NCI-H82 treated with DMSO at 0.1 percent for 48 hours (cell line): ENCODE measurements around the gene CENPL.
"Not testable (repeated sequence)": the region's sequence is repeated elsewhere in the genome, so short reads cannot be mapped to it uniquely, and the experiment has no call there.

ENCODE experiments used
- DNase-seq: peaks from one replicate; lab custom pipeline; 2025; ENCODE audit not compliant: unreplicated experiment; lab: John Stamatoyannopoulos, UW

The CENPL gene

DNA sequence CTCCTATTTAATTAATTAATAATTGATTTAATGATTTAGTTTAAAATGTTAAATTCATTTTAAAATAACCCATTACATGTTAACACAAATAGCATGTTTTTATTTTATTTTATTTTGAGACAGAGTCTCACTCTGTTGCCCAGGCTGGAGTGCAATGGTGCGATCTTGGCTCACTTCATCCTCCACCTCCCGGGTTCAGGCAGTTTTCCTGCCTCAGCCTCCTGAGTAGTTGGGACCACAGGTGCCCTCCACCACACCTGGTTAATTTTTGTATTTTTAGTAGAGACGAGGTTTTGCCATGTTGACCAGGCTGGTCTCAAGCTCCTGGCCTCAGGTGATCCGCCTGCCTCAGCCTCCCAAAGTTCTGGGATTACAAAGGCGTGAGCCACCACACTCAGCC lies 34.9 kb upstream of the CENPL start:
- DNase-seq, result not testable (repeated sequence)

DNA sequence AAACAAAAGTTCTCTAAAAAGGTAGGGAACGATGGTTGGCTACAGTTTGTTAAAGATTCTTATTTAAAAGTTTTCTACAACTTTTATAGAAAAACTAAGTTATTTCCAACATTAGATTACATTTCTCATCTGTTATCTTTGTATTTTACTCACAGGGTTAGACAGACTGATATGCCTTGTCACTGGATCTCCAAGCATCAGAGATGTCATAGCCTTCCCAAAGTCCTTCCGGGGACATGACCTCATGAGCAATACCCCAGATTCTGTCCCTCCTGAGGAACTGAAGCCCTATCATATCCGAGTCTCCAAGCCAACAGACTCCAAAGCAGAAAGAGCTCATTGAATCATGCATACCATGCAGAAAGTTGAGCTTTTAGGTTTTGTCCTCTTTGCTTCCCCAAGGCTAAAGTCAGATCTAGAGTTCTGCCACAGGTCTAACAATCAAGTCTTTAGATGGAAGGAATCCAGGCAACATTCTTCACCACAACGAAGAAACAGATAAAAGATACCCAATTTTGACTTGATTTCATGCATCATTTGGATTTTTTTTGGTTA lies 32.8 kb upstream of the CENPL start:
- no peak for DNase-seq

DNA sequence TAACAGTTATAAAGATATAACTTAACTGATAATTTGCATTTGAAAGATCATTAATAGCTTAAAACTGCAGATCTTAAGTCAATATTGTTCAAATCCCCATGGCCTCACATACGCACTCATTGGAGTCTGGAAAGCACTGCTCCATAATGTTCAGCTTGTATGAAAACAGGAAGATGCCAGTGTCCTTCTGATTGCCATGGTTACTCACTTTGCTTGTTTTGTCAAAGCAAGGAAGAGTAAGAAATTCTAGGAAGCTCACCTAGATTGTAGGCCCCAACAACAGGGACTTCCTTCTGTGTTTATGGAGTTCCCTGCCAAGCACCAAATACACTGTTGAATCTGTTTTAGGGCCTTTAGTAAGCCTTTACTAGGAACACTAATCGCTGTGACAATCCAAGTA lies 32.2 kb upstream of the CENPL start:
- DNase-seq, result no peak

- DNase-seq, result no peak
Observed at GRCh38 chr1:173856014-173856413, 31.3 kb upstream of the CENPL start.

GRCh38 chr1:173853074-173853473 lies 28.4 kb upstream of the CENPL start:
- no peak for DNase-seq

DNA sequence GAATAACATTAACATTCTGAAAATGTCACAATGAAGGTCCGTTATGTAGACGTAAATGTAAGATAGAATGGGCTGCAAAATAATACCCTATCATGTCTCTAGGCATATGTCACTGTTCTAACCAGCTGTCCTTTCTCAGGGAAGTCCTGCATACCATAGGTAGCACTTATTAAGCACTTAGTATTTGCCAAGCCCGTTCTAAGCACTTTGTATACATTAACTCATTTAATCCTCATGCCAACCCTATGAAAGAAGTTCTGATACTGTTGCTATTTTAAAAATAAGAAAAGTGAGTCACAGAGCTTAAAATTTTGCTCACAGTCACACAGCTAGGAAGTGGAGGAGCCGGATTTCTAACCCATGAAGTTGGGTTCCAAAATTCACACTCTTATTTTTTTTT lies 27.4 kb upstream of the CENPL start:
- no peak for DNase-seq

GRCh38 chr1:173832748-173833147 lies 8.1 kb upstream of the CENPL start:
- DNase-seq, result no peak

GRCh38 chr1:173827611-173828010 lies 2.9 kb upstream of the CENPL start:
- no peak for DNase-seq

DNA sequence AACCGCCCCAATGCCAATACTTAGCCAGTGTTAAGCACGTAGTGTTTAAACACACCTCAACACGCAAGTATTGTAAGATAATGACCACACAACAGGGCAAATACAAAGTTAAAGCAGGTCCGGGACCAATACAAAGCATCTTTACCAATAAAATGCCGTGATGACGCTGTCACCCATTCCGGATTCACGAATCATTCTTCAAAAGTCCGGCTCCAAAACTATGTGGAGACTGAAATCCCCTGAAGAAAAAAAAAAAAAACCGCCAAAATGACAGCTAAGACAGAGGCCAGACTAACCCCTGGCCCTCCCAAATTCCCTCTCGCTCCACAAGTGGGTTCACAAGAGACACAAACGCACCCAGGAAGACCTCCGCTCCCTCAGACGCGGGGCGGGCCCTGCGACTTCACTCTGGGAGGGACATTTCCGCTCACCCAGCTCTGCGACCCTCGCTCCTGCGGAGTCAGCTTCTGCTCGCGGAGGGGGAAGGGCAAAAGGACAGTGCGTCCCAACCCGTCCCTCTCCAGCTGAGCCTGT lies 835 bp downstream of the CENPL start:
- no peak for DNase-seq

GRCh38 chr1:173821680-173822079 lies 3.0 kb downstream of the CENPL start:
- DNase-seq, result no peak

DNA sequence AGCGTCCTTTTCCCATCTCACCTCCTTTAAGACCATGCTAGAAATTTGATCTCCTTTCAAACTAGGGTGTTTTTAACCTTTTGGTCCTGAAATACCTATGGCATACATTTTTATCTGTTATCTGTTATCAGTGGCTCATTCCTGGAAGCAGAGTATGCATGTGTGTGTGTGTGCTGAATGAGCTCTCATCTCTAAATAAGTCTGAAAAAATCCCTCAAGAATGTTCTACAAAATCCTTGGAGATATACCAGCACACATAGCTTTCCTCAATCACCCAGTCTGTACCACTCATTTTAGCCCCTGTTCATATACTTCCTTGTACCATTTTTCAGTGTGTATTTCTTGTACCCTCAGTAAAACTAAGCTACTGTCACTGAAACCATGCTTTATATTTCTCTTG lies 6.2 kb downstream of the CENPL start:
- no peak for DNase-seq

DNA sequence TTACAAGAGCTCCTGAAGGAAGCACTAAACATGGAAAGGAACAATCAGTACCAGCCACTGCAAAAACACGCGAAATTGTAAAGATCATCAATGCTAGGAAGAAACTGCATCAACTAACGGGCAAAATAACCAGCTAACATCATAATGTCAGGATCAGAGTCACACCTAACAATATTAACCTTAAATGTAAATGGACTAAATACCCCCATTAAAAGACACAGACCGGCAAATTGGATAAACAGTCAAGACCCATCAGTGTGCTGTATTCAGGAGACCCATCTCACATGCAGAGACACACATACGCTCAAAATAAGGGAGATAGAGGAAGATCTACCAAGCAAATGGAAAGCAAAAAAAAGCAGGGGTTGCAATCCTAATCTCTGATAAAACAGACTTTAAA lies 11.0 kb downstream of the CENPL start:
- DNase-seq, result not testable (repeated sequence)

- no peak for DNase-seq
Observed at GRCh38 chr1:173802961-173803360, 21.7 kb downstream of the CENPL start.

DNA sequence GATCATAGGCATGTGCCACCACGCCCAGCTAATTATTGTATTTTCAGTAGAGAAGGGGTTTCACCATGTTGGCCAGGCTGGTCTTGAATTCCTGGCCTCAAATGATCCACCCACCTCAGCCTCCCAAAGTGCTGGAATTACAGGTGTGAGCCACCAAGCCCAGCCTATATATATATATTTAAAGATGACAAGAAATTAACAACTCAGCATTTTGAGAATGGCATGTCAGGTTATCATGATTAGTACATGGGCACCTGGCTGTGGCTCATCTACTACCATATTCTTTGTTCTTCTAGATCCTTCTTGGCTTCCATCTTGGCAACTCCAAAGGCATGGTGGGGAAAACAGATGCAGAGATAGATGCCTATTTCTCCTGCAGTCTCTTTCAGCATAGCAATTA lies 24.7 kb downstream of the CENPL start:
- DNase-seq, result not testable (repeated sequence)

DNA sequence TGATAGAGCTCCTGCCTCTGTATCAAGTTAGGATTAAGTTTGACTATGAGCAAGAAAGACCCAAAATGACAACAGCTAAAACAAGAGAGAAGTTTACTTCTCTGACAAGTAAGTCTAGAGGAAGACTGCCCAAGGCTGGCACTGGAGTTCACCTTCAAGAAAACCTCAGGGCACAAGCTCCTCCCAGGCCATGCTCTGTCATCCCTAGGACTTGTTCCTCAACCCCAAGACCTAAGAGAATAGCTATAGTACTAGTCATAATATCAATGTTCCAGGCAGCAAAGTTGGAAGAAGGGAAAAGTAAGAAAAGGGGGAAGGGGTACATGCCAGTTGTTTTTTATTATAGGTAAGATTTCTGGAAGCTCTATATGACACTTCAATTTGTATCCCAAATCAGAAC lies 26.6 kb downstream of the CENPL start:
- no peak for DNase-seq

- DNase-seq, result no peak
Observed at GRCh38 chr1:173789841-173790240, 34.8 kb downstream of the CENPL start.

GRCh38 chr1:173784997-173785396 lies 39.7 kb downstream of the CENPL start:
- DNase-seq, result no peak

- no peak for DNase-seq
Observed at GRCh38 chr1:173779936-173780335, 44.7 kb downstream of the CENPL start.

DNA sequence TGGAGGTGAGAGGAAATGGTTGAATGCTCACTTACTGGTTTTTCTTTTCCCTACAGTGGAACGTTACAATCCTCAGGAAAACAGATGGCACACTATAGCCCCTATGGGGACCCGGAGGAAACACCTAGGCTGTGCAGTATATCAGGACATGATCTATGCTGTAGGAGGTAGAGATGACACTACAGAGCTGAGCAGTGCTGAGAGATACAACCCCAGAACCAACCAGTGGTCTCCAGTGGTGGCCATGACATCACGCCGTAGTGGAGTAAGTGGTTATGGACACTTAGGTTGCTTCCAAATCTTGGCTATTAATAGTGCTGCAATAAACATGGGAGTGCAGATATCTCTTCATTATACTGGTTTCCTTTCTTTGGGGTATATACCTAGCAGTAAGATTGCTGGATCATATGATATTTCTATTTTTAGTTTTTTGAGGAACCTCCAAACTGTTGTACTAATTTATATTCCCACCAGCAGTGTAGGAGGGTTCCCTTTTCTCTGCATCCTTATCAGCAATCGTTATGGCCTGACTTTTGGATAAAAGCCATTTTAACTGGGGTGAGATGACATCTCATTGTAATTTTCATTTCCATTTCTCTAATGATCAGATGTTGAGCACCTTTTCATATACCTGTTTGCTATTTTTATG lies 49.0 kb downstream of the CENPL start:
- DNase-seq, result no peak

DNA sequence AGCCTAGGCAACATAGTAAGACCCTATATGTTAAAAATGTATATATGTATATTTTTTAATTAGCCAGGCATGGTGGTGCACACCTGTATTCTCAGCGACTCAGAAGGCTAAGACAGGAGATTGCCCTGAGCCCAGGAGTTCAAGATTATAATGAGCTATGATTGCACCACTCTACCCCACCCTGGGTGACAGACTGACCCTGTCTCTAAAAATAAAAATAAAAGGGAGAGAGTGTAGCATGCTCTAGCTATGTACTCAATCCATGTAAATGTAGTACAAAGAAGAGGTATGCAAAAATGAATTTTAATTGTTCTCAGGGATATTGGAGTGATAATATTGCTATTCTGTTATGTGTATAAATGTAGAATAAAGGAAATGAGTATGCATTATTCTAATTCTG lies 53.1 kb downstream of the CENPL start:
- no peak for DNase-seq

DNA sequence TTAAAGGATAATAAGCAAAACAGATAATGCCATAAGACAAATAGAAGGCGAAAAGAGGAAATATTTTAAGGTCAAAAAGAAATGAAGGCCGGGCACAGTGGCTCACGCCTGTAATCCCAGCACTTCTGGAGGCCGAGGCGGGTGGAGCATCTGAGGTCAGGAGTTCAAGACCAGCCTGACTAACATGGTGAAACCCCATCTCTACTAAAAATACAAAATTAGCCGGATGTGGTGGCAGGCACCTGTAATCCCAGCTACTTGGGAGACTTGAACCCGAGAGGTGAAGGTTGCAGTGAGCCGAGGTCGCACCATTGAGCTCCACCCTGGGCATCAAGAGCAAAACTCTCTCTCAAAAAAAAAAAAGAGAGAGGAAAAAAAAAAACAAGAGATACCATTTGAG lies 54.4 kb downstream of the CENPL start:
- not testable (repeated sequence) for DNase-seq

GRCh38 chr1:173768827-173769226 lies 55.9 kb downstream of the CENPL start:
- DNase-seq, result no peak

GRCh38 chr1:173768206-173768605 lies 56.5 kb downstream of the CENPL start:
- no peak for DNase-seq
